Activated T-cell treated with anti-CD3 and anti-CD28 coated beads, Interleukin-2, amount 50 U/mL, for 48 hours (primary cell): ENCODE measurements around the gene CPT2.
A peak's percentile ranks its signal among the peaks of the same experiment; 100 is the strongest.
"Not testable (repeated sequence)": the region's sequence is repeated elsewhere in the genome, so short reads cannot be mapped to it uniquely, and the experiment has no call there.

Experiments used
- DNase-seq, 2 experiments: peaks; one replicate each; pipeline ENCODE4 v3.0.0-alpha.2; 2020

Gene CPT2

DNA sequence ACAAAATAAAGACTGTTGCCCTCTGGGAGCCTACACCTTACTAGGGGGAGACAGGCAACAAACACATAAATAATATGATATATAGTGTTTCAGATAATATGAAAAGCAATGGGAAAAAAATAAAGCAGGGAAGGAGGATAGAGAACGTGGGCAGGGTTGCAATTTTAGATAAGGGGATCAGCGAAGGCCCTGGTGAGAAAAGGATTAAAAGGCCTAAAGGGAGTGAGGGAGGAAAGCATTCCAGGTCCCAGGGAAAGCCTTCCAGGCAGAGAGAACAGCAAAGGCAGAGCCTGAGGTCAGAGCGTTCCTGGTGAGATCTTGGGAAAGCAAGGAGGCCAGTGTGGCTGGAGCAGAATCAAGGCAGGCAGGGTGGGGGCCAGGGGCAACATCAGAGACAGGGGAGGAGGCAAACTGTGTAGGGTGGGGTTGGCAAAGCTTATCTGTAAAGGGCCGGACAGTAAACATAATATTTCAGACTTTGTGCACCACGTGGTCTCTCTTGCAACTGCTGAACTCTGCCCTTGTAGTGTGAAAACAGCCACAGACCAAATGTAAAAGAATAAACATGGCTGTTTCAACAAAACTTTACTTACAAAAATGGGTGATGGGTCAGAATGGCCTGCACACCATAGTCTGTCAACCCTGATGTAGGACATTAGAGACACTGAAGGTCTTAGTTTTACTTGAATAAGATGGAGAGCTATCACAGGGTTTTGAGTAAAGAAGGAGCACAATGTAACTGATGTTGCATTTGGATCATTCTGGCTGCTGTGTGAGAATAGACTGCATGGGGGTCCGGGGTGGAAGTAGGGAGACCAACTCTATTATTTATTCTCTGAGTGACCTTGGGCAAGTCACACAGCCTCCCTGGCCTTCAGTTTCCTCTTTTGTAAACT is 13.3 kb upstream of the CPT2 start:
- no peak for DNase-seq

DNA sequence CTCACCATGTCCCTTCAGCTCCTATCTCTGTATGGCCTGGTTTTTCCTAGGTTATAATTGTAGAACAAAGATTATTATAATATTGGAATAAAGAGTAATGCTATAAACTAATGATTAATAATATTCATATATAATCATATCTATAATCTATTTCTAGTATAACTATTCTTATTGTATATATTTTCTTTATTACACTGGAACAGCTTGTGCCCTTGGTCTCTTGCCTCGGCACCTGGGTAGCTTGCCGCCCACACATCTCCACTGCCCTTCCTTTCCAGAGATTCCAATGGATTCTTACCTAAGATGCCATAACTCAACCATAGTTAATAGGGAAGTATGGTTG is 10.7 kb upstream of the CPT2 start:
- not testable (repeated sequence) for DNase-seq

DNA sequence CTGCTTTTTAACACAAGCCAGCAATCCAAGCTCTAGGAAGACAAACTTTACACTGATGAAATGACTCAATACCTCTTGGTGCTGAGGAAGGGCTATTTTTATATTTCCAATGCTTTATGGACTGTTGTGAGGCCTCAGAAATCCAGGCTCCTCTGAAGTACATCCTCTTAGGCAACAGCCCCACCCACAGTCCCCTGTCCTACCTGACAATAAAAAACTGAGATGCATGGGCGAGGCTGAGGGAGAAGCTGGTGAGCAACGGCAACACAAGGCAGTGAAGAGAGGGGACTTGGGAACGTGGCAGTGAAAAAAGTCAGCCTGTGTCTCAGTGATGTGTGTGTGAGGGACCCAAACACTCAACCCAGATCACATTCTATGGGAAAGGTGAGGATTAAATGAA is 10.1 kb upstream of the CPT2 start:
- no peak for DNase-seq

DNA sequence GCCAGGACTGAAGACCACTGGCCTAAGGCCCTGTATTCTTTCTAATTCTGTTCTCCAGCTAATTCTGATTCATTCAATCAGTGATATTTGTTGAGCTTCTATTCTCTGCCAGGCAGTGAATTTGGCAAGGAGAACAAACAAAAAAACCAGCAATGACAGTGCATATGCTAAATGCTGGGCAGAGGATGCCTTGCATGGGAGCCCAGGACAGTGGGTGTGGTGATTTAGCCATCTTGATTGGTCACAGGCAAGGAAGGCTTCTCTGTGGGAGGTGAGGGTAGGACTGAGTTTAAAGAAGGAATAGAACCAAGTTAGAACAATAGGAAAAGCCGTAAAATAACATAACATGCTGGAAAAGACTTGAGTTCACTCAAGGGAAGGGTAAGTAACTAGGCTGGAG is 9.2 kb upstream of the CPT2 start:
- no peak for DNase-seq

DNA sequence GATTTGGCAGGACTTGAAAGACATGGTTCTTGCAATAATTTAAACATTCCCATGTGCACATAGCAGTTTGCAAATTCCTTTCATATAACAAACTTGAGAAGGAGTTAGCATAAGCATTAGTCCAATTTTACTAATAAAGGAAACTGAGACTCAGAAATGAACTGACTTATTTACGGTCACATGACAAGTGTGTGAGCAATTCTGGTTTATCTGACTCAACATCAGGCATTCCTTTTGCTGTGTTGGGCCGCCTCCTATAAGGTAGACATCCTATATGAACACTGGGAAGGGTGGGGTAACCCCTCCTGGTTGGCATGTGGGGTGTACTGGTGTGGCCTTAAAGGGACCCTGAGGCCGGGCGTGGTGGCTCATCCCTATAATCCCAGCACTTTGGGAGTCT is 8.5 kb upstream of the CPT2 start:
- no peak for DNase-seq

DNA sequence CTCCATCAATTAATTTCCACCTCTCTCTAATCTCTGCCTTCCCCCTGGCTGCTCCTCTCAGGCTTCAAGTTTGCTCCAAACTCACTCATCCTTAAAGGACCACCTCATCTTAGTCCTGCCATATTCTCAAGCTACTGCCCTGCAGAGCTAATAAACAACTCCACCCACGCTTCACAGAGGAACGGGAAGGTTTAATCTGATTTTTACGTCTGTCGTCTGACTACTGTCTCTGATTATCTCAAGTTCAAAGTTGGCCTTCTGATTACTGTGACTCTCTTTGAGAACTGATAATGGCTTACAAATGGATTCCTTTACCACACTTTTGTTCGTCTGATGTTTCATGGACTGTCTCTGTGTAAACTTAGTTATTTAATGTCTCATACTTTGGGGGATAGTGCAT is 7.6 kb upstream of the CPT2 start:
- DNase-seq = no peak

DNA sequence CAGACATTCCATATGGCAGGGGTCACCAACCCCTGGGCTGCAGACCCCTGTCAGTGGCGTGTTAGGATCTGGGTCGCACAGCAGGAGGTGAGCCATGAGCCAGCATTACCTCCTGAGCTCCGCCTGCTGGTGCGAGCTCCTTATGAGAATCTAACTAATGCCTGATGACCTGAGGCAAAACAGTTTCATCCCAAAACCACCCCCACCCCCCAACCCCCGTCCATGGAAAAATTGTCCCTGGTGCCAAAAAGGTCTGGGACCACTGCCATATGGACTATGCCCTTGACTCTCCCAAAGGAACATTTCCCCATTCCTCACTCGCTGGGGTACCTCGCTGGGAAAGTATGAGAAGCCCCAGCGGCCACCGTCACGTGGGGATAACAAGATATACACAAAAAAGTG is 6.4 kb upstream of the CPT2 start:
- DNase-seq = no peak

DNA sequence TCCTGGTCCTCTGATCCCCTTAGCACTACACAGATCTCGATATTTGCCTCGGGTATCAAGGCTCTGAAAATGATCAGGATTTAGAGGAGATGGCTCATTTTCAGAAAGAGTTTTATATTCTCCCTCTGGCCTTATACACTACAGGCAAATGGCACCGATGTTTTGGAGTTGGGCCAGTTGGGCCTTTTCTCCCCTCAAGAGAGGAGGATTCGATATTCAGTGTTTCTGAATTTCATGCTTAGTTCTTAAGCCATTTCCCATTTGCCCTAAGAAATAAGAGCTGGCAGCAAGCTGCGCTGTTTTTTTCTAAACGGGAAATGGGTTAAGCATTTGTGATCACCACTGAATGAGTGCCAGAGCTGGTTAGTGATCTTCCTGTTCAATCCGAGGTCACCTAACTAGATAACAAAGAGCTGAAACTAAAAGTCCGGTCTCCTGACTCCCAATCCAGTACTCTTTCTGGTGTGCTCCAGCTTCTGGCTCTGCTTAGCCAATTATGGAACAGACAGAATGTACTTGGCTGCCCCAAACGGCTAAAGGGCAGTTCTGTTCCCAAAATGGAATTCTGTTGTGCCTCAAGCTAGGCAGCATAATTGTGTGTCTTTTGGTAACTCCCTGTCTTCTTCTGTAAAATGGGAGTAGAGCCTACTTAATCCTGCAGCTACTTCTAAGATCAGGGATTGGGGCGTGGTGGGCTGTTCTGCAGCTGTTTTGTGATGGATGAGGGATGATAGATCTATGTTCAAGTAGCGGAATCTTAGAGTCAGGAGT is 1.2 kb upstream of the CPT2 start:
- no peak for DNase-seq

DNA sequence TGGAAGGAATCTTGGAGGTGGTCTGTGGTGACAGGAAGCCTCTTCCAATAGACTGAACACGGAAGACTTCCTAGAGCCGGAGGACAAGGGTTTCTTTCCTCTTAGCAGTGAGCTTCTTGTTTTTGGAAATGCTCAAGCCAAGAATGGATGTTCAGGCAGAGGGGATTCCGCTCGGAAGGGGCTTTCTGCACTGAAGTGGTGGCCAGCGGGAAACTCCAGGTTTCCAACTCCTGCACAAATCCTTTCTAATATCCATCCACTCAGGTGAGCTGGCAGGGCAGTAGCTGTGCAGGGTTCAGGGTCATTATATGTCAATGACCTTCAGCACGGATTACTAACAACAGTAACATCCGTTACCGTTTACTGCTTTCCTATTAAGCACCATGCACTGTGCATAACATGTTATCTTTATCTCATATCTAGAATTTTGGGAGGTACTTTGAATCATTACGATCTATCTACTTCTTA is 573 bp upstream of the CPT2 start:
- DNase-seq = peak in 1 of 2 experiments; percentile 26

DNA sequence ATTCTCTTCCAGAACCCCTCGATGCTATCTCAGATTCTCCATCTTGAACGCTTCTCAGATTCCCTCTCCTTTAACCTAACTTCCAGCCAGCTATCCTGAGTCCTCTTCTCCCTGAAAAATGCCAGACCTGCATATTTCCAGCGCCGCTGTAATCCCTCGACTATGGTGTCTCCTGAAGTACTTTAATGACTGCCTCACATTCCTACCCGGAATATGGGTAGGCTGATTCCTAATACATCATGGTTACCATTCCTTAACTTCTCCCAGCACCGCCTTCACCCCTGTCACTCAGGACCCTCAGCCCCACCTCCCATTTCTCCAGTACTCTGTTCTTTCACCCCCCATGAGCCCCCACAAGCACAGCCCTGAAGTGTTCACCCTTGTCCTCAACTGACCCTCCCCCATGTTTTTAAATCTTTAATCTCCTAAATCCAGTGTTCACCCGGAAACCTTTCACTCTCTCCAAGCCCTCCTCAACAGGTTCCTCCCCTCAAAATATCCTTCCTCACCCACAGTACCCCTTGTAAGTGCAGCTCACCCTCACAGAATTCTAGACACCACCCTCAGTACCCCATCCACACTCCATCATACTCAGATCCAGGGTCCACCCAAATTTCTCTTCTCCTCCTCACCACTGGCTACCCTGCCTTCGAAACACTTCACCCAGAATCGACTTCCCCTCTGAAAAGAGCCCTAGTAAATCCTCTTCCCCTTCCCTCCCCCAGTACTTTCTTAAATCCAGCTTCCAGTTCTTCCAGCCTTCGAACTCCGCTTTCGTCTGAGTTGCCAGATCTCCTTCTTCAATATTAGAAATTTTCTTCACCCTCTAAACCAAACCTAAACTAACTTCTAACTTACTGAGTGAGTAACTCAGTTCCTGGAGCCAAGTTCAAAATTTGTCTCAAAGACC is 922 bp downstream of the CPT2 start:
- DNase-seq = no peak

DNA sequence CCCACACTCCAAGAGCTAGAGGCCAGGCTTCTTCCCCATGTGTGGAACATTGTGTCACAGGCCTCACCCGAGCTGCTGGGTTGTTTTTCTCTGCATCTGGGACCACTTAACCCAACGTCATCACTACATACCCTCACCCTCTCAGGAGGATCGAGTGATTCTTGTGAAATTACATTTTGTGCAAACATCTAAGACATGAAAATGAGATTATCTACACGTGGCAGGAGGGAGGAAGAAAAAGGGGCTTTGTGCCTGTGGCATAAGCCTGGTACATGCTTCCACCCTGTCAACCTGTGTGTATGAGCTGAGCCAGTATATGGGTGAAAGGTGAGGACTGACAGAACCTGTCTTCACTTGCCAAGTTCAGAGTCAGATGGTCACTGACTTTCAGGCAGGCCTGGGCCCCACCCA is 1.6 kb downstream of the CPT2 start:
- DNase-seq = no peak

DNA sequence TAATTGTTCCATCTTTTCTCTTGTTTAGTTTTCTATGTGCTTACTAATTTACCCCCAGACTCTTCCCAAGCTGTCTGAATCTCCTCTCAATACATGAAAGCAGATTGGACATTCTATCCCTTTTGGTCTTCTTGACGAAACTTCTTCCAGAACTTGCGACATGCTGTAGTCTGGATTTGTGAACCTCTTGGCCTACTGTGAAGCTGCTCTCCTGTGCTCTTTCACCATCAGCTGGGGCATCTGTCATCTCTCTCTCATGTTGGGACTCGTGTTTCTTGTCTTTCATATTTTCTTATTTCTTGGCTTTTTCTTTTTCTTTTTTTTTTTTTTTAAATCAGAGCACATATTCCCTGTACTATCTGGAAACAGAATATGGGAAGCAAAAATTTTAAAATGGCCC is 6.8 kb downstream of the CPT2 start:
- no peak for DNase-seq

DNA sequence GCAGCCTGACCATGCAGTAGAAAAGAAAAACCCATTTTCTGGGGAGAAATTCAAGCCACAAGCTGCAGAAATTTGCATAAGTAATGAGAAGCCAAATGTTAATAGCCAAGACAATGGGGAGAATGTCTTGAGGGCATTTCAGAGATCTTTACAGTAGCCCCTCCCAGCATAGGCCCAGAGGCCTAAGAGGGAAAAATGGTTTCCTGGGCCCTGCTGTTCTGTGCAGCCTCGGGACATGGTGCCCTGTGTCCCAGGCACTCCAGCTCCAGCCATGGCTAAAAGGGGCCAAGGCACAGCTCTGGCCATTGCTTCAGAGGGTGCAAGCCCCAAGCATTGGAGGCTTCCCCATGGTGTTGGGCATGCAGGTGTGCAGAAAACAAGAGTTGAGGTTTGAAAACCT is 8.9 kb downstream of the CPT2 start:
- not testable (repeated sequence) for DNase-seq

DNA sequence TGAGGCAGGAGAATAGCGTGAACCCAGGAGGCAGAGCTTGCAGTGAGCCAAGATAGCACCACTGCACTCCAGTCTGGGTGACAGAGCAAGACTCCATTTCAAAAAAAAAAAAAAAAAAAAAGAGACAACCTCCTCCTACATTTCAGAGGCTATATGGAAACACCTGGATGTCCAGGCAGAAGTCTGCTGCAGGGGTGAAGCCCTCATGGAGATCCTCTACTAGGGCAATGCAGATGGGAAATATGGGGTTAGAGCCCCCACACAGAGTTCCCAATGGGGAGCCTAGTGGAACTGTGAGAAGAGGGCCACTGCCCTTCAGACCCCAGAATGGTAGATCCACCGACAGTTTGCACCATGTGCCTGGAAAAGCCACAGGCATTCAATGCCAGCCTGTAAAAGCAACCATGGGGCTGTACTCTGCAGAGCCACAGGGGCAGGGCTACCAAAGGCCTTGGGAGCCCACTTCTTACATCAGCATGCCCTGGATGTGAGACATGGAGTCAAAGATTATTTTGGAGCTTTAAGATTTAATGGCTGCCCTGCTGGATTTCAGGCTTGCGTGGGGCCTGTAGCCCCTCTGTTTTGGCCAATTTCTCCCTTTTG is 9.6 kb downstream of the CPT2 start:
- not testable (repeated sequence) for DNase-seq

DNA sequence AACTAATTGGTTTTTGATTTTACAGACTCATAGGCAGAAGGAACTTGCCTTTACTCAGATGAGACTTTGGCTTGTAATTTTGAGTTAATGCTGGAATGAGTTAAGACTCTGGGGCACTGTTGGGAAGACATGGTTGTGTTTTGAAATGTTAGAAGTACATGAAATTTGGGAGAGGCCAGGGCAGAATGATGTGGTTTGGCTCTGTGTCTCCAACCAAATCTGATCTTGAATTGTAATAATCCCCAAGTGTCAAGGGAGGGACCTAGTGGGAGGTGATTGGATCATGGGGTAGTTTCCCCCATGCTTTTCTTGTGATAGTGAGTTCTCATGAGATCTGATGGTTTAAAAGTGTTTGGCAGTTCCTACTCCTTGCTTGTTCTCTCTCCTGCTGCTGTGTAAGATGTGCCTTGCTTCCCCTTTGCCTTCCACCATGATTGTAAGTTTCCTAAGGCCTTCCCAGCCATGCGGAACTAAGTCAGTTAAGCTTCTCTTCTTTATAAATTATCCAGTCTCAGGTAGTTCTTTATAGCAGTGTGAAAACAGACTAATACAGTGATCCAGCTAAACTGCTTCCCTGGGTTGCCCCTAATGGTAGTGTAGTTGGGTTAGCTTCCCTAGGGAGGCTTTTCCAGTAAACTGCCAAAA is 10.2 kb downstream of the CPT2 start:
- no peak for DNase-seq

DNA sequence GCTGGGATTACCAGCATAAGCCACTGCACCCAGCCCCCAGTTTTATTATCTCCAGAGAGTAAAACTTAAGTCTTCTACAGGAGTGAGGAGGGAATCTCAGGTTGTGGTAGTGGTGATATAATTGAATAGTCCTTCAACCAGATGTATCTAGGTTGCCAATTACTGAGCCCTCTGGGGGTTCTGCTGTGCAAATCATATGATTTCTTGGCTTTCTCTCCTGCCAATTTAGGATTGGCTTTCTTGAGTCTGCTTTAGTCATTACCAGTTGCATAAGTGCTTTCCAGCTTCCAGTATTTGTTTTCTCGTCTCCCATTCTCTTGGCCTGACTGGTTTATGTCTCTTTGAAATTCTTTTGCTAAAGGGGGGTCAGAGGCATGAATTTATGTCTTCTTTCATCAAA is 11.1 kb downstream of the CPT2 start:
- DNase-seq = no peak

DNA sequence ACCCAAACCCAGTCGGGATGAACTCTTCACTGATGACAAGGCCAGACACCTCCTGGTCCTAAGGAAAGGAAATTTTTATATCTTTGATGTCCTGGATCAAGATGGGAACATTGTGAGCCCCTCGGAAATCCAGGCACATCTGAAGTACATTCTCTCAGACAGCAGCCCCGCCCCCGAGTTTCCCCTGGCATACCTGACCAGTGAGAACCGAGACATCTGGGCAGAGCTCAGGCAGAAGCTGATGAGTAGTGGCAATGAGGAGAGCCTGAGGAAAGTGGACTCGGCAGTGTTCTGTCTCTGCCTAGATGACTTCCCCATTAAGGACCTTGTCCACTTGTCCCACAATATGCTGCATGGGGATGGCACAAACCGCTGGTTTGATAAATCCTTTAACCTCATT is 13.7 kb downstream of the CPT2 start:
- no peak for DNase-seq

DNA sequence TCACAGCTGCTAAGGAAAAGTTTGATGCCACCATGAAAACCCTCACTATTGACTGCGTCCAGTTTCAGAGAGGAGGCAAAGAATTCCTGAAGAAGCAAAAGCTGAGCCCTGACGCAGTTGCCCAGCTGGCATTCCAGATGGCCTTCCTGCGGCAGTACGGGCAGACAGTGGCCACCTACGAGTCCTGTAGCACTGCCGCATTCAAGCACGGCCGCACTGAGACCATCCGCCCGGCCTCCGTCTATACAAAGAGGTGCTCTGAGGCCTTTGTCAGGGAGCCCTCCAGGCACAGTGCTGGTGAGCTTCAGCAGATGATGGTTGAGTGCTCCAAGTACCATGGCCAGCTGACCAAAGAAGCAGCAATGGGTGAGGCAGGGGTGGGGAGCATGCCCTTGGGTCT is 14.3 kb downstream of the CPT2 start:
- DNase-seq = no peak

DNA sequence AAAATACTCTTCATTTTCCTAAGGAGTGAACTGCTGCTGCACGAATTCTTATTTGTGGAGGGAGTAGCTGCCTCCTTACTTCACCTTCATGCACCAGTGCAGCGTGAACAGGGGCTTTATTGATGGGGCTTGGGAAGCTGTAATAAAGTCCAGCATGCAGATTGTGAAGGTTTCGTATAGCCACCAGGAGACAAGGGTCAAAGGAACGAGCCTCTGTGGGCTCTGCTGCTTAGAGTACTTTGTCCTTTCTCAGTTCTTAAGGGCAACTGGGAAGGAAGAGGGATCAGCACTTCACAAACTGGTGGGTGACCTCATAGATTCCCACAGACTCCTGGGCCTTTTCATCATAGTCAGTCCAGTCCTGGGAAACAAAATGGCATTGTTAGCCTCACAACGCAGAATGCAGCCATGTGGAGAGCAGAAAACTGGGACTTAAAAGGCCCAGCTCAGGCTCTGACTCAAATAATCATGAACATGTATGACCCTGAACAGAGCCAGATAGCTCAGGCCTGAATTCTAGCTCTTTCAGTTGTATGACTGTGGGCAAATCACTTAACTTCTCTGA is 17.8 kb downstream of the CPT2 start:
- DNase-seq = no peak

DNA sequence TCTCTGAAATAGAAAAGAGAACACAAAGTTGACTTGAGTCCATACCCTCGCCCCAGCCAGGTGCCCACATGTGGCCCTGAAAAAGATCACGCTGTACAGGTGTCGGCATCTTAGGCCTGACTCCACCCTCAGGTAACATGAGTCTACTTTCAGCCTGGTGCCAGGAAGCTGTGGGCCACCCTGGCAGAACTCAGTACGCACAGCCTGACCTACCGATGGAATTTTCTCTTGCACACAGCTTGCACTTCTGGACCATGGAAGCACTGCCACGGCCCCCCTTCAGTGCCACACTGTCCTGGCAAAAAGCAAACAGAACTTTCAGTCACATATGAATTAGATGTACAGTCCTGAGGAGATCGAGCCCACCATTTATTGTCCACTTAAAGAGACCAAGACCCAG is 21.6 kb downstream of the CPT2 start:
- DNase-seq = no peak

DNA sequence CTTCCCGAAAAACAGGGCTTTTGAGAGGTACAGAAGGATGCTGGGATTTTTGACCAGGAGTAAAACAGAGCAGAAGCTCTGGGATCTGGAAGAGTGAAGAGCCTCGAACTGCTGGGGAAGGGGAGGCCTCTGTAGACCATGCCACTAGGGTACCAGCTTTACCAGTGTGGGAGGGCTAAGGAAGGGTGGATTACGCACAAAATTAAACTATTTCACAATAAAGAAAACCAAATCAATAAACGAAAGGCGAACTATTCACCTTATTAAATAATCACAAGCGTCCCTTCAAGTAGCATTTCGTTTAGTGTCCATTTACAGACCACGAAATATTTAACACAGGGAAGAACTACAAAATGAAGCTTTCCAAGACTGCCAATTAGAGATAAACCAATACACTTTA is 23.1 kb downstream of the CPT2 start:
- no peak for DNase-seq
